H1 (cell line): ENCODE data around the gene JAKMIP1. TPM values are rescaled to one million over a fixed set of nuclear protein-coding genes. Genes with fewer than 3 reads are reported as not detected.

Experiments used
- CTCF ChIA-PET: fragments of 300-600 bp; sonication (Branson Sonifier 250); formaldehyde crosslinking; loops from one replicate; lab custom pipeline; 2021; ENCODE audit not compliant: partially characterized antibody; lab: Charles Lee
- POLR2A ChIA-PET: fragments of 300-600 bp; sonication (Branson Sonifier 250); formaldehyde crosslinking; loops from one replicate; lab custom pipeline; 2021; ENCODE audit warnings: inconsistent platforms; ENCODE audit not compliant: partially characterized antibody; lab: Charles Lee
- DNase-seq, 2 experiments: peaks; one replicate each; pipeline versions ENCODE4 v3.0.0 to v3.0.0-alpha.2; 2010 to 2022; ENCODE audit warnings: low spot score in 2 of 2, low read depth in 1 of 2, mixed read lengths in 1 of 2
- FAIRE-seq: peaks from 2 replicates; lab custom pipeline; 2011; peaks lifted over from hg19 to GRCh38; lab: Jason Lieb, UNC
- H2AFZ ChIP-seq: 2 replicates; pipeline ENCODE4 v1.8.1; 2012; ENCODE audit warnings: low read length, inconsistent platforms
- H2AK5ac ChIP-seq: 2 replicates; pipeline ENCODE4 v1.6.1; 2013; ENCODE audit warnings: low read depth, low read length
- H2BK120ac ChIP-seq: replicated peaks from 2 replicates; pipeline ENCODE3; 2013; ENCODE audit warnings: low read depth, low read length, inconsistent platforms
- H2BK12ac ChIP-seq: 2 replicates; pipeline ENCODE4 v1.6.1; 2013; ENCODE audit warnings: low read depth, low read length
- H2BK15ac ChIP-seq: 2 replicates; pipeline ENCODE4 v1.6.1; 2013; ENCODE audit warnings: low read length
- H2BK20ac ChIP-seq: 2 replicates; pipeline ENCODE4 v1.6.1; 2013; ENCODE audit warnings: low read length
- H2BK5ac ChIP-seq: 2 replicates; pipeline ENCODE4 v1.6.1; 2013; ENCODE audit warnings: low read depth, low read length
- H3K14ac ChIP-seq: 2 replicates; pipeline ENCODE4 v1.6.1; 2013; ENCODE audit warnings: inconsistent platforms; ENCODE audit not compliant: insufficient read length
- H3K18ac ChIP-seq: 2 replicates; pipeline ENCODE4 v1.6.1; 2013; ENCODE audit warnings: low read length; ENCODE audit errors: extremely low read depth
- H3K23ac ChIP-seq: 2 replicates; pipeline ENCODE4 v1.6.1; 2013; ENCODE audit warnings: inconsistent platforms; ENCODE audit not compliant: insufficient read length
- H3K23me2 ChIP-seq: 2 replicates; pipeline ENCODE4 v1.6.1; 2013; ENCODE audit warnings: low read depth, low read length
- H3K27ac ChIP-seq: 2 replicates; pipeline ENCODE4 v1.6.1; 2011; ENCODE audit warnings: low read depth, low read length, inconsistent platforms
- H3K27me3 ChIP-seq, 4 experiments: replicated peaks in 1 of 4; 1 replicate in 1 of 4; 2 replicates in 3 of 4; pipeline versions ENCODE4 v1.6.1 to v1.8.1; 2011 to 2013; ENCODE audit warnings: low read length in 3 of 4, mild to moderate bottlenecking in 3 of 4, inconsistent platforms in 2 of 4, mixed read lengths in 2 of 4, moderate library complexity in 1 of 4; ENCODE audit not compliant: control insufficient read depth in 3 of 4, insufficient read depth in 3 of 4; ENCODE audit errors: extremely low read depth in 1 of 4
- H3K36me3 ChIP-seq, 4 experiments: 2 replicates each; pipeline versions ENCODE4 v1.6.1 to v1.8.1; 2011 to 2013; ENCODE audit warnings: mild to moderate bottlenecking in 4 of 4, low read length in 3 of 4, moderate library complexity in 2 of 4, control low read depth in 1 of 4, inconsistent platforms in 1 of 4; ENCODE audit not compliant: insufficient read depth in 4 of 4, control insufficient read depth in 2 of 4
- H3K4ac ChIP-seq: replicated peaks from 2 replicates; pipeline ENCODE3; 2013; ENCODE audit warnings: low read length, low read depth, mixed read lengths, inconsistent platforms; ENCODE audit not compliant: insufficient read length
- H3K4me1 ChIP-seq, 4 experiments: replicated peaks in 1 of 4; 1 replicate in 1 of 4; 2 replicates in 3 of 4; pipeline versions ENCODE4 v1.6.1 to v1.8.1; 2011 to 2013; ENCODE audit warnings: low read length in 3 of 4, inconsistent platforms in 2 of 4, mixed read lengths in 1 of 4; ENCODE audit not compliant: insufficient read depth in 4 of 4, control insufficient read depth in 3 of 4
- H3K4me2 ChIP-seq, 2 experiments: 2 replicates each; pipeline versions ENCODE4 v1.6.1 to v1.8.1; 2011 to 2013; ENCODE audit warnings: low read depth in 2 of 2, low read length in 2 of 2, control low read depth in 1 of 2, inconsistent platforms in 1 of 2, mild to moderate bottlenecking in 1 of 2; ENCODE audit not compliant: insufficient read depth in 1 of 2
- H3K4me3 ChIP-seq, 4 experiments: fragments of 200-600, 300-600 bp in 1 of 4; sonication (generic), shearing (Covaris generic), sonication (Bioruptor Twin) in 1 of 4; 2 replicates each; pipeline versions ENCODE4 v1.5.1 to v1.8.1; 2011 to 2016; ENCODE audit warnings: low read length in 4 of 4, low read depth in 3 of 4, control low read depth in 2 of 4, inconsistent platforms in 2 of 4, mild to moderate bottlenecking in 2 of 4, mixed read lengths in 1 of 4, moderate library complexity in 1 of 4; ENCODE audit not compliant: insufficient read depth in 2 of 4; ENCODE audit errors: extremely low read depth in 1 of 4
- H3K56ac ChIP-seq: replicated peaks from 2 replicates; pipeline ENCODE3; 2013; ENCODE audit warnings: low read depth, mild to moderate bottlenecking, mixed read lengths, low read length, inconsistent platforms; ENCODE audit not compliant: insufficient read length
- H3K79me1 ChIP-seq: 2 replicates; pipeline ENCODE4 v1.6.1; 2013; ENCODE audit warnings: low read depth, low read length, control low read depth
- H3K79me2 ChIP-seq, 2 experiments: 2 replicates each; pipeline versions ENCODE4 v1.6.1 to v1.8.1; 2012 to 2013; ENCODE audit warnings: low read length in 2 of 2, mild to moderate bottlenecking in 2 of 2, inconsistent platforms in 1 of 2; ENCODE audit not compliant: insufficient read depth in 2 of 2, control insufficient read depth in 1 of 2
- H3K9ac ChIP-seq, 4 experiments: replicated peaks in 1 of 4; 1 replicate in 1 of 4; 2 replicates in 3 of 4; pipeline versions ENCODE4 v1.6.1 to v1.8.1; 2011 to 2013; ENCODE audit warnings: low read depth in 3 of 4, low read length in 3 of 4, control low read depth in 2 of 4, mild to moderate bottlenecking in 2 of 4, moderate library complexity in 2 of 4, inconsistent platforms in 1 of 4; ENCODE audit errors: extremely low read depth in 1 of 4
- H3K9me3 ChIP-seq, 2 experiments: 2 replicates each; pipeline versions ENCODE4 v1.6.1 to v1.8.1; 2012 to 2013; ENCODE audit warnings: mild to moderate bottlenecking in 2 of 2, moderate library complexity in 2 of 2, control low read depth in 1 of 2, inconsistent platforms in 1 of 2, low read depth in 1 of 2, low read length in 1 of 2, mixed read lengths in 1 of 2; ENCODE audit not compliant: insufficient read depth in 2 of 2
- H4K20me1 ChIP-seq, 2 experiments: replicated peaks in 1 of 2; 2 replicates each; pipeline versions ENCODE3 to v1.8.1; 2011 to 2013; ENCODE audit warnings: inconsistent platforms in 2 of 2, low read length in 2 of 2, mild to moderate bottlenecking in 1 of 2; ENCODE audit not compliant: insufficient read depth in 2 of 2, control insufficient read depth in 1 of 2
- H4K5ac ChIP-seq: 2 replicates; pipeline ENCODE4 v1.6.1; 2013; ENCODE audit warnings: low read length, low read depth, mixed read lengths, inconsistent platforms; ENCODE audit not compliant: insufficient read length
- H4K8ac ChIP-seq: 2 replicates; pipeline ENCODE4 v1.8.0; 2013; ENCODE audit warnings: mild to moderate bottlenecking, moderate library complexity, low read length, inconsistent platforms; ENCODE audit not compliant: insufficient read depth; ENCODE audit errors: extremely low read depth
- H4K91ac ChIP-seq: replicated peaks from 2 replicates; pipeline ENCODE3; 2013; ENCODE audit warnings: low read length, mixed read lengths, inconsistent platforms; ENCODE audit not compliant: insufficient read length
- BCL11A ChIP-seq, 2 experiments: IDR thresholded peaks; one replicate each; pipeline ENCODE4 v1.6.1; 2011; ENCODE audit warnings: low read depth in 2 of 2, low read length in 2 of 2, mild to moderate bottlenecking in 2 of 2
- CTCF ChIP-seq, 3 experiments: IDR thresholded peaks; 1 replicate in 2 of 3; 2 replicates in 1 of 3; pipeline versions ENCODE4 v1.5.1 to v1.6.1; 2011; ENCODE audit warnings: low read length in 3 of 3, mild to moderate bottlenecking in 3 of 3, inconsistent platforms in 2 of 3, low read depth in 1 of 3, moderate library complexity in 1 of 3; ENCODE audit not compliant: insufficient read depth in 1 of 3; ENCODE audit errors: control extremely low read depth in 1 of 3
- EGR1 ChIP-seq: IDR thresholded peaks from 2 replicates; pipeline ENCODE4 v1.6.1; 2011; ENCODE audit warnings: low read depth, low read length, borderline replicate concordance
- FOSL1 ChIP-seq: IDR thresholded peaks from 2 replicates; pipeline ENCODE4 v1.6.1; 2011; ENCODE audit warnings: mild to moderate bottlenecking, low read depth, low read length, moderate library complexity; ENCODE audit not compliant: insufficient read depth
- KDM4A ChIP-seq: IDR thresholded peaks from one replicate; pipeline ENCODE4 v1.7.1; 2012; ENCODE audit warnings: low read depth, mild to moderate bottlenecking, moderate library complexity, low read length, inconsistent platforms; ENCODE audit not compliant: severe bottlenecking
- POLR2AphosphoS5 ChIP-seq: IDR thresholded peaks from 2 replicates; pipeline ENCODE4 v1.6.1; 2011; ENCODE audit warnings: low read depth, low read length
- RAD21 ChIP-seq, 2 experiments: IDR thresholded peaks in 1 of 2; conservative IDR thresholded peaks in 1 of 2; 2 replicates each; pipeline ENCODE4 v1.6.1; 2011; ENCODE audit warnings: low read depth in 2 of 2, low read length in 2 of 2, improper control_type of control experiment in 1 of 2, inconsistent platforms in 1 of 2, mild to moderate bottlenecking in 1 of 2, moderate library complexity in 1 of 2
- SIRT6 ChIP-seq: IDR thresholded peaks from one replicate; pipeline ENCODE4 v1.7.1; 2012; ENCODE audit warnings: low read length, inconsistent platforms
- SP4 ChIP-seq: IDR thresholded peaks from 2 replicates; pipeline ENCODE4 v1.6.1; 2012; ENCODE audit warnings: low read length, inconsistent platforms
- SUZ12 ChIP-seq: fragments of 200-600 bp; sonication (generic); IDR thresholded peaks from 2 replicates; pipeline ENCODE4 v1.6.1; 2012; ENCODE audit warnings: mild to moderate bottlenecking, inconsistent platforms, low read length, moderate library complexity, mixed read lengths
- WGBS, 2 experiments: shearing (Covaris generic) in 1 of 2; methylation state at CpG; one replicate each; pipeline versions ENCODE4 v1.1.6 to v1.1.7; 2013 to 2015; ENCODE audit warnings: low lambda C conversion rate in 2 of 2, mixed read lengths in 2 of 2, inconsistent platforms in 1 of 2, low coverage in 1 of 2, missing lambda C conversion rate in 1 of 2; ENCODE audit not compliant: insufficient replicate concordance in 2 of 2, insufficient coverage in 1 of 2, insufficient read length in 1 of 2; ENCODE audit errors: extremely low coverage in 1 of 2, missing lambda C conversion rate in 1 of 2; 5-methylcytosine and 5-hydroxymethylcytosine counted together
- polyA plus RNA-seq, 7 experiments: library from polyadenylated mRNA; depleted of rRNA in 3 of 7; stranded (reverse) in 5 of 7; unstranded in 2 of 7; fragments of >200 nt in 5 of 7; fragments of 200-250 nt in 2 of 7; gene quantifications; 1 replicate in 5 of 7; 2 replicates in 1 of 7; 4 replicates in 1 of 7; pipeline versions ENCODE4 v1.2.1 to v1.2.3, GENCODE V29; 2011 to 2013; ENCODE audit warnings: missing spikeins in 2 of 7, mixed read lengths in 2 of 7
- total RNA-seq: library from RNA; stranded (reverse); fragmentation: NEBNext Ultra II Directional; extraction: Animal tissue kit (Norgen Biotek cat#: 25700); gene quantifications from 2 replicates; pipeline ENCODE4 v1.2.1, GENCODE V29; 2021

JAKMIP1 gene
- total and polyA plus RNA-seq, 2 of the 8 experiments (the other 6 are each of a cell fraction or from before 2014, with no cell fraction given): 2.5 to 4.4 TPM

GRCh38 chr4:6179362-6179761 is 21.0 kb downstream of the JAKMIP1 start:
- Histone ChIP-seq H3K23ac (no peak overlapping the region), H3K23me2 (no peaks in the 10 kb centered on the region), H3K4ac (no peak overlapping the region), H2BK20ac (no peak overlapping the region), H2BK12ac (no peak overlapping the region), H3K27me3 (no peaks in the 10 kb centered on the region), H4K5ac (no peak overlapping the region), H3K4me2 (no peak overlapping the region), H3K14ac (no peak overlapping the region), H3K18ac (no peak overlapping the region), H3K56ac (no peak overlapping the region), H3K9ac (no peak overlapping the region), H3K4me3 (no peak overlapping the region), H3K79me2 (no peaks in the 10 kb centered on the region), H2AFZ (no peak overlapping the region), H4K20me1 (no peaks in the 10 kb centered on the region), H3K27ac (no peak overlapping the region), H3K4me1 (no peaks in the 10 kb centered on the region), H4K8ac (no peak overlapping the region), H2BK15ac (no peak overlapping the region), H2AK5ac (no peak overlapping the region), H2BK120ac (no peak overlapping the region), H3K79me1 (no peaks in the 10 kb centered on the region), H2BK5ac (no peak overlapping the region), H3K9me3 (no peaks in the 10 kb centered on the region; a peak in 1 of 4 replicates), H3K36me3 (no peaks in the 10 kb centered on the region), H4K91ac (no peak overlapping the region)
- no peak for FAIRE-seq
- CTCF ChIA-PET: interaction anchor here (0.6 to 1.2 kb wide), 2 partner anchors 12 to 62 kb away, joined by 3 read pairs; no protein-coding TSS in a partner anchor
- POLR2A ChIA-PET: no interaction called here
- 75% methylated on average over 1 of the region's 1 CpG; no CpG with 5 or more reads in 1 of the 2 experiments for WGBS, 2 experiments
- DNase-seq: no peak
- TF ChIP-seq BCL11A (IDR thresholded peaks at IDR 0.05; ENCODE audit: low read depth in 2 of 2, low read length in 2 of 2) (no peak), RAD21 (IDR thresholded peaks at IDR 0.05 in 1 of 2, conservative IDR thresholded peaks at IDR 0.05 in 1 of 2; ENCODE audit: low read depth in 2 of 2, low read length in 2 of 2) (no peak), EGR1 (no peak), POLR2AphosphoS5 (no peak), KDM4A (no peak), SP4 (no peak), FOSL1 (no peak), CTCF (IDR thresholded peaks at IDR 0.05; ENCODE audit: control extremely low read depth in 1 of 3, insufficient read depth in 1 of 3, low read depth in 1 of 3, low read length in 3 of 3) (no peak), SIRT6 (no peak), SUZ12 (no peak)
